H1 (cell line): ENCODE measurements around the gene MYLK3. TPM values are rescaled to one million over a fixed set of nuclear protein-coding genes. Genes with fewer than 3 reads are reported as not detected.

Source experiments
- CTCF ChIA-PET: fragments of 300-600 bp; sonication (Branson Sonifier 250); formaldehyde crosslinking; loops from one replicate; lab custom pipeline; 2021; ENCODE audit not compliant: partially characterized antibody; lab: Charles Lee
- POLR2A ChIA-PET: fragments of 300-600 bp; sonication (Branson Sonifier 250); formaldehyde crosslinking; loops from one replicate; lab custom pipeline; 2021; ENCODE audit warnings: inconsistent platforms; ENCODE audit not compliant: partially characterized antibody; lab: Charles Lee
- DNase-seq, 2 experiments: peaks; one replicate each; pipeline versions ENCODE4 v3.0.0 to v3.0.0-alpha.2; 2010 to 2022; ENCODE audit warnings: low spot score in 2 of 2, low read depth in 1 of 2, mixed read lengths in 1 of 2
- FAIRE-seq: peaks from 2 replicates; lab custom pipeline; 2011; peaks lifted over from hg19 to GRCh38; lab: Jason Lieb, UNC
- H2AFZ ChIP-seq: 2 replicates; pipeline ENCODE4 v1.8.1; 2012; ENCODE audit warnings: low read length, inconsistent platforms
- H2AK5ac ChIP-seq: 2 replicates; pipeline ENCODE4 v1.6.1; 2013; ENCODE audit warnings: low read depth, low read length
- H2BK120ac ChIP-seq: replicated peaks from 2 replicates; pipeline ENCODE3; 2013; ENCODE audit warnings: low read depth, low read length, inconsistent platforms
- H2BK12ac ChIP-seq: 2 replicates; pipeline ENCODE4 v1.6.1; 2013; ENCODE audit warnings: low read depth, low read length
- H2BK15ac ChIP-seq: 2 replicates; pipeline ENCODE4 v1.6.1; 2013; ENCODE audit warnings: low read length
- H2BK20ac ChIP-seq: 2 replicates; pipeline ENCODE4 v1.6.1; 2013; ENCODE audit warnings: low read length
- H2BK5ac ChIP-seq: 2 replicates; pipeline ENCODE4 v1.6.1; 2013; ENCODE audit warnings: low read depth, low read length
- H3K14ac ChIP-seq: 2 replicates; pipeline ENCODE4 v1.6.1; 2013; ENCODE audit warnings: inconsistent platforms; ENCODE audit not compliant: insufficient read length
- H3K18ac ChIP-seq: 2 replicates; pipeline ENCODE4 v1.6.1; 2013; ENCODE audit warnings: low read length; ENCODE audit errors: extremely low read depth
- H3K23ac ChIP-seq: 2 replicates; pipeline ENCODE4 v1.6.1; 2013; ENCODE audit warnings: inconsistent platforms; ENCODE audit not compliant: insufficient read length
- H3K23me2 ChIP-seq: 2 replicates; pipeline ENCODE4 v1.6.1; 2013; ENCODE audit warnings: low read depth, low read length
- H3K27ac ChIP-seq: 2 replicates; pipeline ENCODE4 v1.6.1; 2011; ENCODE audit warnings: low read depth, low read length, inconsistent platforms
- H3K27me3 ChIP-seq, 4 experiments: replicated peaks in 1 of 4; 1 replicate in 1 of 4; 2 replicates in 3 of 4; pipeline versions ENCODE4 v1.6.1 to v1.8.1; 2011 to 2013; ENCODE audit warnings: low read length in 3 of 4, mild to moderate bottlenecking in 3 of 4, inconsistent platforms in 2 of 4, mixed read lengths in 2 of 4, moderate library complexity in 1 of 4; ENCODE audit not compliant: control insufficient read depth in 3 of 4, insufficient read depth in 3 of 4; ENCODE audit errors: extremely low read depth in 1 of 4
- H3K36me3 ChIP-seq, 4 experiments: 2 replicates each; pipeline versions ENCODE4 v1.6.1 to v1.8.1; 2011 to 2013; ENCODE audit warnings: mild to moderate bottlenecking in 4 of 4, low read length in 3 of 4, moderate library complexity in 2 of 4, control low read depth in 1 of 4, inconsistent platforms in 1 of 4; ENCODE audit not compliant: insufficient read depth in 4 of 4, control insufficient read depth in 2 of 4
- H3K4ac ChIP-seq: replicated peaks from 2 replicates; pipeline ENCODE3; 2013; ENCODE audit warnings: low read length, low read depth, mixed read lengths, inconsistent platforms; ENCODE audit not compliant: insufficient read length
- H3K4me1 ChIP-seq, 4 experiments: replicated peaks in 1 of 4; 1 replicate in 1 of 4; 2 replicates in 3 of 4; pipeline versions ENCODE4 v1.6.1 to v1.8.1; 2011 to 2013; ENCODE audit warnings: low read length in 3 of 4, inconsistent platforms in 2 of 4, mixed read lengths in 1 of 4; ENCODE audit not compliant: insufficient read depth in 4 of 4, control insufficient read depth in 3 of 4
- H3K4me2 ChIP-seq, 2 experiments: 2 replicates each; pipeline versions ENCODE4 v1.6.1 to v1.8.1; 2011 to 2013; ENCODE audit warnings: low read depth in 2 of 2, low read length in 2 of 2, control low read depth in 1 of 2, inconsistent platforms in 1 of 2, mild to moderate bottlenecking in 1 of 2; ENCODE audit not compliant: insufficient read depth in 1 of 2
- H3K4me3 ChIP-seq, 4 experiments: fragments of 200-600, 300-600 bp in 1 of 4; sonication (generic), shearing (Covaris generic), sonication (Bioruptor Twin) in 1 of 4; 2 replicates each; pipeline versions ENCODE4 v1.5.1 to v1.8.1; 2011 to 2016; ENCODE audit warnings: low read length in 4 of 4, low read depth in 3 of 4, control low read depth in 2 of 4, inconsistent platforms in 2 of 4, mild to moderate bottlenecking in 2 of 4, mixed read lengths in 1 of 4, moderate library complexity in 1 of 4; ENCODE audit not compliant: insufficient read depth in 2 of 4; ENCODE audit errors: extremely low read depth in 1 of 4
- H3K56ac ChIP-seq: replicated peaks from 2 replicates; pipeline ENCODE3; 2013; ENCODE audit warnings: low read depth, mild to moderate bottlenecking, mixed read lengths, low read length, inconsistent platforms; ENCODE audit not compliant: insufficient read length
- H3K79me1 ChIP-seq: 2 replicates; pipeline ENCODE4 v1.6.1; 2013; ENCODE audit warnings: low read depth, low read length, control low read depth
- H3K79me2 ChIP-seq, 2 experiments: 2 replicates each; pipeline versions ENCODE4 v1.6.1 to v1.8.1; 2012 to 2013; ENCODE audit warnings: low read length in 2 of 2, mild to moderate bottlenecking in 2 of 2, inconsistent platforms in 1 of 2; ENCODE audit not compliant: insufficient read depth in 2 of 2, control insufficient read depth in 1 of 2
- H3K9ac ChIP-seq, 4 experiments: replicated peaks in 1 of 4; 1 replicate in 1 of 4; 2 replicates in 3 of 4; pipeline versions ENCODE4 v1.6.1 to v1.8.1; 2011 to 2013; ENCODE audit warnings: low read depth in 3 of 4, low read length in 3 of 4, control low read depth in 2 of 4, mild to moderate bottlenecking in 2 of 4, moderate library complexity in 2 of 4, inconsistent platforms in 1 of 4; ENCODE audit errors: extremely low read depth in 1 of 4
- H3K9me3 ChIP-seq, 2 experiments: 2 replicates each; pipeline versions ENCODE4 v1.6.1 to v1.8.1; 2012 to 2013; ENCODE audit warnings: mild to moderate bottlenecking in 2 of 2, moderate library complexity in 2 of 2, control low read depth in 1 of 2, inconsistent platforms in 1 of 2, low read depth in 1 of 2, low read length in 1 of 2, mixed read lengths in 1 of 2; ENCODE audit not compliant: insufficient read depth in 2 of 2
- H4K20me1 ChIP-seq, 2 experiments: replicated peaks in 1 of 2; 2 replicates each; pipeline versions ENCODE3 to v1.8.1; 2011 to 2013; ENCODE audit warnings: inconsistent platforms in 2 of 2, low read length in 2 of 2, mild to moderate bottlenecking in 1 of 2; ENCODE audit not compliant: insufficient read depth in 2 of 2, control insufficient read depth in 1 of 2
- H4K5ac ChIP-seq: 2 replicates; pipeline ENCODE4 v1.6.1; 2013; ENCODE audit warnings: low read length, low read depth, mixed read lengths, inconsistent platforms; ENCODE audit not compliant: insufficient read length
- H4K8ac ChIP-seq: 2 replicates; pipeline ENCODE4 v1.8.0; 2013; ENCODE audit warnings: mild to moderate bottlenecking, moderate library complexity, low read length, inconsistent platforms; ENCODE audit not compliant: insufficient read depth; ENCODE audit errors: extremely low read depth
- H4K91ac ChIP-seq: replicated peaks from 2 replicates; pipeline ENCODE3; 2013; ENCODE audit warnings: low read length, mixed read lengths, inconsistent platforms; ENCODE audit not compliant: insufficient read length
- EP300 ChIP-seq, 2 experiments: IDR thresholded peaks; 1 replicate in 1 of 2; 2 replicates in 1 of 2; pipeline ENCODE4 v1.6.1; 2011 to 2012; ENCODE audit warnings: low read depth in 2 of 2, low read length in 2 of 2, mild to moderate bottlenecking in 2 of 2, borderline replicate concordance in 1 of 2, inconsistent platforms in 1 of 2, moderate library complexity in 1 of 2
- EZH2 ChIP-seq: fragments of 200-600 bp; sonication (generic); IDR thresholded peaks from 2 replicates; pipeline ENCODE4 v1.7.1; 2012; ENCODE audit warnings: low read depth, mild to moderate bottlenecking, moderate library complexity, low read length, inconsistent platforms; ENCODE audit not compliant: severe bottlenecking
- NANOG ChIP-seq: IDR thresholded peaks from 2 replicates; pipeline ENCODE4 v1.6.1; 2011; ENCODE audit warnings: low read length, low read depth, mild to moderate bottlenecking, inconsistent platforms; ENCODE audit not compliant: insufficient read depth, poor library complexity, severe bottlenecking
- NRF1 ChIP-seq: IDR thresholded peaks from 2 replicates; pipeline ENCODE4 v1.6.1; 2011; ENCODE audit warnings: mild to moderate bottlenecking, low read depth, low read length, improper control_type of control experiment
- SIX5 ChIP-seq: IDR thresholded peaks from 2 replicates; pipeline ENCODE4 v1.6.1; 2011; ENCODE audit warnings: mild to moderate bottlenecking, low read depth, low read length
- SP1 ChIP-seq: IDR thresholded peaks from 2 replicates; pipeline ENCODE4 v1.6.1; 2011; ENCODE audit warnings: low read depth, low read length
- TAF1 ChIP-seq: IDR thresholded peaks from 2 replicates; pipeline ENCODE4 v1.6.1; 2011; ENCODE audit warnings: mild to moderate bottlenecking, low read depth, low read length
- TBP ChIP-seq: IDR thresholded peaks from 2 replicates; pipeline ENCODE4 v1.6.1; 2011; ENCODE audit warnings: low read depth, low read length, improper control_type of control experiment
- TCF12 ChIP-seq: IDR thresholded peaks from 2 replicates; pipeline ENCODE4 v1.6.1; 2011; ENCODE audit warnings: low read depth, mild to moderate bottlenecking, low read length
- WGBS, 2 experiments: shearing (Covaris generic) in 1 of 2; methylation state at CpG; one replicate each; pipeline versions ENCODE4 v1.1.6 to v1.1.7; 2013 to 2015; ENCODE audit warnings: low lambda C conversion rate in 2 of 2, mixed read lengths in 2 of 2, inconsistent platforms in 1 of 2, low coverage in 1 of 2, missing lambda C conversion rate in 1 of 2; ENCODE audit not compliant: insufficient replicate concordance in 2 of 2, insufficient coverage in 1 of 2, insufficient read length in 1 of 2; ENCODE audit errors: extremely low coverage in 1 of 2, missing lambda C conversion rate in 1 of 2; 5-methylcytosine and 5-hydroxymethylcytosine counted together
- long read RNA-seq, 2 experiments: library from RNA in 1 of 2; library from capped mRNA in 1 of 2; stranded (forward); transcript quantifications; one replicate each; pipeline ENCODE4 v2.0.0, GENCODE V29; 2021; ENCODE audit warnings: inconsistent platforms in 1 of 2
- polyA minus RNA-seq, 3 experiments: library from RNA; depleted of rRNA, polyadenylated mRNA; stranded (reverse); fragments of >200 nt; gene quantifications; 1 replicate in 2 of 3; 2 replicates in 1 of 3; pipeline ENCODE4 v1.2.3, GENCODE V29; 2011
- polyA plus RNA-seq, 7 experiments: library from polyadenylated mRNA; depleted of rRNA in 3 of 7; stranded (reverse) in 5 of 7; unstranded in 2 of 7; fragments of >200 nt in 5 of 7; fragments of 200-250 nt in 2 of 7; gene quantifications; 1 replicate in 5 of 7; 2 replicates in 1 of 7; 4 replicates in 1 of 7; pipeline versions ENCODE4 v1.2.1 to v1.2.3, GENCODE V29; 2011 to 2013; ENCODE audit warnings: missing spikeins in 2 of 7, mixed read lengths in 2 of 7
- total RNA-seq: library from RNA; stranded (reverse); fragmentation: NEBNext Ultra II Directional; extraction: Animal tissue kit (Norgen Biotek cat#: 25700); gene quantifications from 2 replicates; pipeline ENCODE4 v1.2.1, GENCODE V29; 2021

Gene MYLK3
- total RNA-seq: 0.23 and 0.35 TPM in 2 replicates
- polyA plus RNA-seq (2011; rRNA removed): 0.14 and 0.19 TPM in 2 replicates
- polyA plus RNA-seq (2011; cell fraction: cytosol; rRNA removed): 0.32 TPM
- 0.76 TPM for polyA plus RNA-seq (2011; cell fraction: nucleus; rRNA removed)
- 0.34 to 1.0 TPM (median 0.48 TPM) in 4 replicates for polyA plus RNA-seq (2012, experiment 1 of 2)
- polyA plus RNA-seq (2012, experiment 2 of 2): 0.05 TPM
- 0.24 TPM for polyA plus RNA-seq (2013, experiment 1 of 2)
- 0.18 TPM for polyA plus RNA-seq (2013, experiment 2 of 2)
- polyA minus RNA-seq (2011; rRNA and poly(A)+ RNA removed): 0.50 and 1.2 TPM in 2 replicates
- polyA minus RNA-seq (2011; cell fraction: cytosol; rRNA and poly(A)+ RNA removed): not detected
- polyA minus RNA-seq (2011; cell fraction: nucleus; rRNA and poly(A)+ RNA removed): 0.70 TPM
- long read RNA-seq, experiment 1: 0 reads
- long read RNA-seq, experiment 2: 0 reads

GRCh38 chr16:46747777-46748651, at the start of gene MYLK3:
TSS of gene MYLK3 (minus strand) at chr16:46748344. CDS start at chr16:46748193, 151 bp downstream.
- no peak within 1 kb of the TSS for H3K27ac ChIP-seq
- H3K4ac ChIP-seq: peak within 1 kb of the TSS; percentile 33
- H3K4me2 ChIP-seq: peak within 1 kb of the TSS in 1 of 2 experiments; percentile 39; a peak in 1 of 4 replicates
- no peak within 1 kb of the TSS for H2AFZ ChIP-seq
- no peak within 1 kb of the TSS for H3K56ac ChIP-seq
- H3K23me2 ChIP-seq: no peaks in the 10 kb centered on the region
- no peak within 1 kb of the TSS for H3K14ac ChIP-seq
- 0 out of 2 replicates have a peak within 1 kb of the TSS, but pooled peaks have one; percentile 24 for H2AK5ac ChIP-seq
- FAIRE-seq (no peak), DNase-seq (peak in 1 of 2 experiments; percentile 38)
- CTCF ChIA-PET: interaction anchor here (1.2 to 1.7 kb wide), 2 partner anchors 14 to 53 kb away, joined by 3 to 8 read pairs; no protein-coding TSS in a partner anchor
- no peak within 1 kb of the TSS for H3K23ac ChIP-seq
- POLR2A ChIA-PET: interaction anchor here (0.6 to 2.0 kb wide), 6 partner anchors 9 to 563 kb away, joined by 3 to 7 read pairs (median 4); no protein-coding TSS in a partner anchor
- H3K36me3 ChIP-seq: no peaks in the 10 kb centered on the region
- no peaks in the 10 kb centered on the region for H3K79me2 ChIP-seq
- H4K8ac ChIP-seq: peak within 1 kb of the TSS; percentile 93
- H2BK12ac ChIP-seq: peak within 1 kb of the TSS; percentile 53
- H2BK15ac ChIP-seq: peak within 1 kb of the TSS; percentile 81
- no peaks in the 10 kb centered on the region for H3K79me1 ChIP-seq
- H2BK5ac ChIP-seq: peak within 1 kb of the TSS; percentile 71
- no peaks in the 10 kb centered on the region for H3K9me3 ChIP-seq
- H3K27me3 ChIP-seq: no peaks in the 10 kb centered on the region
- no peaks in the 10 kb centered on the region for H4K20me1 ChIP-seq
- peaks cover 3 to 21% (median 7%) of the 10 kb centered on the region in 4 experiments for H3K4me1 ChIP-seq
- WGBS, 2 experiments: 84% methylated on average over 23 of the region's 25 CpGs; no CpG with 5 or more reads in 1 of the 2 experiments
- no peak within 1 kb of the TSS for H2BK120ac ChIP-seq
- H2BK20ac ChIP-seq: peak within 1 kb of the TSS; percentile 99
- no peak within 1 kb of the TSS for H4K5ac ChIP-seq
- H3K9ac ChIP-seq: no peak within 1 kb of the TSS
- peak within 1 kb of the TSS; percentile 53 for H4K91ac ChIP-seq
- no peak within 1 kb of the TSS for H3K4me3 ChIP-seq
- H3K18ac ChIP-seq: peak within 1 kb of the TSS; percentile 60; the same call in 1 of the 2 replicates
- peak in 1 of 2 experiments; percentile 84; a peak in 1 of 3 replicates for TF ChIP-seq EP300 (IDR thresholded peaks at IDR 0.05; ENCODE audit: borderline replicate concordance in 1 of 2, low read depth in 2 of 2, low read length in 2 of 2)
- TF ChIP-seq TBP: no peak
- TF ChIP-seq NRF1: no peak
- TF ChIP-seq TCF12: peak; percentile 88
- no peak for TF ChIP-seq SIX5
- TF ChIP-seq TAF1: peak; percentile 26; the same call in 1 of the 2 replicates
- peak; percentile 89 for TF ChIP-seq NANOG
- peak; percentile 68 for TF ChIP-seq SP1
- TF ChIP-seq EZH2: no peak
